ENCODE results near the gene ELMO1. TPM values are rescaled to one million over a fixed set of nuclear protein-coding genes. Genes with fewer than 3 reads are reported as not detected.

The ELMO1 gene
- polyA plus RNA-seq, 1 experiment = not detected

GRCh38 chr7:36854652-36855051 is 594.0 kb downstream of the ELMO1 start:
- Histone ChIP-seq H3K9me3 (ENCODE audit: control insufficient read depth, insufficient read depth, low read length) (no peaks in the 10 kb centered on the region), H3K27ac (ENCODE audit: low read depth, low read length) (no peak overlapping the region), H3K27me3 (ENCODE audit: control insufficient read depth, insufficient read depth, low read length) (no peaks in the 10 kb centered on the region), H3K4me3 (ENCODE audit: low read depth, low read length) (no peak overlapping the region)
- CTCF ChIA-PET = interaction anchor here (0.7 kb wide), 1 partner anchor 345 kb away, joined by 5 read pairs; no protein-coding TSS in a partner anchor
- TF ChIP-seq, protein P1, sequence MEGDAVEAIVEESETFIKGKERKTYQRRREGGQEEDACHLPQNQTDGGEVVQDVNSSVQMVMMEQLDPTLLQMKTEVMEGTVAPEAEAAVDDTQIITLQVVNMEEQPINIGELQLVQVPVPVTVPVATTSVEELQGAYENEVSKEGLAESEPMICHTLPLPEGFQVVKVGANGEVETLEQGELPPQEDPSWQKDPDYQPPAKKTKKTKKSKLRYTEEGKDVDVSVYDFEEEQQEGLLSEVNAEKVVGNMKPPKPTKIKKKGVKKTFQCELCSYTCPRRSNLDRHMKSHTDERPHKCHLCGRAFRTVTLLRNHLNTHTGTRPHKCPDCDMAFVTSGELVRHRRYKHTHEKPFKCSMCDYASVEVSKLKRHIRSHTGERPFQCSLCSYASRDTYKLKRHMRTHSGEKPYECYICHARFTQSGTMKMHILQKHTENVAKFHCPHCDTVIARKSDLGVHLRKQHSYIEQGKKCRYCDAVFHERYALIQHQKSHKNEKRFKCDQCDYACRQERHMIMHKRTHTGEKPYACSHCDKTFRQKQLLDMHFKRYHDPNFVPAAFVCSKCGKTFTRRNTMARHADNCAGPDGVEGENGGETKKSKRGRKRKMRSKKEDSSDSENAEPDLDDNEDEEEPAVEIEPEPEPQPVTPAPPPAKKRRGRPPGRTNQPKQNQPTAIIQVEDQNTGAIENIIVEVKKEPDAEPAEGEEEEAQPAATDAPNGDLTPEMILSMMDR (IDR thresholded peaks at IDR 0.05; ENCODE audit: low read depth, low read length) = no peak
- DNase-seq (ENCODE audit: low read depth, low spot score) = no peak
- POLR2A ChIA-PET = no interaction called here

- Histone ChIP-seq H3K27me3 (ENCODE audit: control insufficient read depth, insufficient read depth, low read length) (no peaks in the 10 kb centered on the region), H3K9me3 (ENCODE audit: control insufficient read depth, insufficient read depth, low read length) (no peaks in the 10 kb centered on the region), H3K4me3 (ENCODE audit: low read depth, low read length) (no peak overlapping the region), H3K27ac (ENCODE audit: low read depth, low read length) (no peak overlapping the region)
- POLR2A ChIA-PET = no interaction called here
- TF ChIP-seq, protein P1 (IDR thresholded peaks at IDR 0.05; ENCODE audit: low read depth, low read length) = no peak
- CTCF ChIA-PET = no interaction called here
- DNase-seq (ENCODE audit: low read depth, low spot score) = no peak
Measured at GRCh38 chr7:36852931-36853330, 595.7 kb downstream of the ELMO1 start.

GRCh38 chr7:36852017-36852416 is 596.6 kb downstream of the ELMO1 start:
- no peak for DNase-seq (ENCODE audit: low read depth, low spot score)
- ChIA-PET POLR2A (no interaction called here), CTCF (no interaction called here)
- Histone ChIP-seq H3K4me3 (ENCODE audit: low read depth, low read length) (no peak overlapping the region), H3K27me3 (ENCODE audit: control insufficient read depth, insufficient read depth, low read length) (no peaks in the 10 kb centered on the region), H3K9me3 (ENCODE audit: control insufficient read depth, insufficient read depth, low read length) (no peaks in the 10 kb centered on the region), H3K27ac (ENCODE audit: low read depth, low read length) (no peak overlapping the region)
- TF ChIP-seq, protein P1 (IDR thresholded peaks at IDR 0.05; ENCODE audit: low read depth, low read length) = no peak

GRCh38 chr7:36851382-36851781 is 597.3 kb downstream of the ELMO1 start:
- H3K27me3 ChIP-seq (ENCODE audit: control insufficient read depth, insufficient read depth, low read length) = no peaks in the 10 kb centered on the region
- no peak overlapping the region for H3K27ac ChIP-seq (ENCODE audit: low read depth, low read length)
- ChIA-PET POLR2A (no interaction called here), CTCF (no interaction called here)
- TF ChIP-seq, protein P1 (IDR thresholded peaks at IDR 0.05; ENCODE audit: low read depth, low read length) = no peak
- H3K9me3 ChIP-seq (ENCODE audit: control insufficient read depth, insufficient read depth, low read length) = no peaks in the 10 kb centered on the region
- DNase-seq (ENCODE audit: low read depth, low spot score) = no peak
- H3K4me3 ChIP-seq (ENCODE audit: low read depth, low read length) = no peak overlapping the region

GRCh38 chr7:36847946-36848345 is 600.7 kb downstream of the ELMO1 start:
- Histone ChIP-seq H3K27ac (ENCODE audit: low read depth, low read length) (no peak overlapping the region), H3K4me3 (ENCODE audit: low read depth, low read length) (no peak overlapping the region), H3K9me3 (ENCODE audit: control insufficient read depth, insufficient read depth, low read length) (no peaks in the 10 kb centered on the region), H3K27me3 (ENCODE audit: control insufficient read depth, insufficient read depth, low read length) (no peaks in the 10 kb centered on the region)
- ChIA-PET CTCF (no interaction called here), POLR2A (no interaction called here)
- no peak for DNase-seq (ENCODE audit: low read depth, low spot score)
- TF ChIP-seq, protein P1 (IDR thresholded peaks at IDR 0.05; ENCODE audit: low read depth, low read length) = no peak
